ENCODE measurements around the gene CLK2.

GRCh38 chr1:155253797-155254196 is 19.5 kb downstream of the CLK2 start:
- TF ChIP-seq CTCF (conservative IDR thresholded peaks at IDR 0.05 in 1 of 2, IDR thresholded peaks at IDR 0.05 in 1 of 2; ENCODE audit: low read depth in 1 of 2, low read length in 2 of 2) (no peak), EZH2 (IDR thresholded peaks at IDR 0.05; ENCODE audit: low read length, missing control alignments) (no peak)

Data from fibroblast of lung (primary cell).